Measurements from ENCODE around the gene ABHD4. TPM values are rescaled to one million over a fixed set of nuclear protein-coding genes. Genes with fewer than 3 reads are reported as not detected.
"Not testable (repeated sequence)": the region's sequence is repeated elsewhere in the genome, so short reads cannot be mapped to it uniquely, and the experiment has no call there.

ABHD4 gene
- total and polyA plus RNA-seq, 4 donors = 18.7 to 75.1 (median 47.9) TPM

DNA sequence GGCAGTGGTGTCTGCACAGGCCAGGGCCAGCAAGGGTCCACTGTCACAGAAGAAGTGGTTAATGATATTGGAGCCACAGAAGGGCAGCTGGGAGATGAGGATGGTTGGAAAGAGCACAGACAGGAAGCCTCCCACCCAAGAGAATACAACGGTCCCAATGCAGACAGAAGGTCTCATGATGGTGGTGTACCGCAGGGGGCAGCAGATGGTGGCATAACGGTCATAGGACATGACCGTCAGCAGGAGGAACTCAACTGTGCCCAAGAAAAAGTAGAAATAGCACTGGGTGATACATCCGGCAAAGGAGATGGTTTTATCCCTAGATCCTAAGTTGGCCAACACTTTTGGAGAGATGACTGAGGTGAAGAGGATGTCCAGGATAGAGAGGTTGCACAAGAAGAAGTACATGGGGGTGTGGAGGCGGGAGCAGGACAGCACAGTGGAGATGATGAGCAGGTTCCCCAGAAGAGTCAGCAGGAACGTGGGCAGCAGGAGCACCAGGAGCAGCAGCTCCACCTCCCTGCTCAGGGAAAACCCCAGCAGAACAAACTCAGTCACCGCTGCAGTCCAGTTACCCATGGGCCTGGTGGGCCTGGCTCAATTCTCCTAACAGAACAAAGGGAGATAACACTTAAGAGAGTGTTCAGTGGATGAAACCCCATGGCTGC, 36.3 kb downstream of the ABHD4 start:
- Histone ChIP-seq H3K36me3 (ENCODE audit: control insufficient read depth, insufficient read depth, low read length) (no peaks in the 10 kb centered on the region), H3K4me3 (ENCODE audit: low read depth, low read length) (no peak overlapping the region), H3K9me3 (ENCODE audit: control insufficient read depth, insufficient read depth, low read length) (no peaks in the 10 kb centered on the region), H3K4me1 (ENCODE audit: control insufficient read depth, insufficient read depth, low read length) (no peaks in the 10 kb centered on the region), H3K27me3 (ENCODE audit: control insufficient read depth, insufficient read depth, low read length) (no peaks in the 10 kb centered on the region), H3K27ac (ENCODE audit: low read depth, low read length) (no peak overlapping the region)
- DNase-seq (ENCODE audit: low read depth in 4 of 6, low spot score in 6 of 6) = no peak
- WGBS (ENCODE audit: insufficient coverage) = 83% methylated on average over 6 of the region's 8 CpGs

DNA sequence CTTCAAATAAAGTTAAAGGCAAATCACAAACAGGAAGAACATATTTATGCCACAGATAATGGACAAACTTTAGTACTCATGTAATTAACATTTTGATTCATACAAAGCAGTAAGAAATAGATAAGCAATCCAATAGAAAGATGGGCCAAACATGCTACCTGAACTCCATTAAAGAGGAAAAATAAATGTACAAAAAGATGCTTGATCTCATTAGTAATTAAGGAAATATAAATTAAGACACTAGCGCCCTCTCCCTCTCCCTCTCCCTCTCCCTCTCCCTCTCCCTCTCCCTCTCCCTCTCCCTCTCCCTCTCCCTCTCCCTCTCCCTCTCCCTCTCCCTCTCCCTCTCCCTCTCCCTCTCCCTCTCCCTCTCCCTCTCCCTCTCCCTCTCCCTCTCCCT, 37.9 kb downstream of the ABHD4 start:
- not testable (repeated sequence) for H3K27me3 ChIP-seq (ENCODE audit: control insufficient read depth, insufficient read depth, low read length); H3K36me3 ChIP-seq (ENCODE audit: control insufficient read depth, insufficient read depth, low read length); H3K4me1 ChIP-seq (ENCODE audit: control insufficient read depth, insufficient read depth, low read length); H3K27ac ChIP-seq (ENCODE audit: low read depth, low read length); H3K9me3 ChIP-seq (ENCODE audit: control insufficient read depth, insufficient read depth, low read length); H3K4me3 ChIP-seq (ENCODE audit: low read depth, low read length); DNase-seq (ENCODE audit: low read depth in 4 of 6, low spot score in 6 of 6)
- WGBS (ENCODE audit: insufficient coverage) = no CpG with 5 or more reads among the region's 1 CpG

DNA sequence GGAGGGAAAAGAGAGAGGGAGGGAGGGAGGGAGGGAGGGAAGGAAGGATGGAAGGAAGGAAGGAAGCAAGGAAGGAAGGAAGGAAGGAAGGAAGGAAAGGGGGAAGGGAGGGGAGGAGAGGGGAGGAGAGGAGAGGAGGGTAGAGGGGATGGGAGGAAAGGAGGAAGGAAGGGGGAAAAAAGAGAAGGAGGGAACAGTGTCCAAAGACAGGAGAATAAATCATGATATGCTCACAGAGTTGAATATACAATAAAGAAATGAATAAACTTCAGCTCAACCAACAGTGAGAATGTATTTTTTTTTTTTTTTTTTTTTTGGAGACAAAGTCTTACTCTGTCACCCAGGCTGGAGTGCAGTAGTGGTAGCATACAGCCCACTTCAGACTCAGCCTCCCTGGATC, 42.1 kb downstream of the ABHD4 start:
- Histone ChIP-seq H3K9me3 (ENCODE audit: control insufficient read depth, insufficient read depth, low read length) (no peaks in the 10 kb centered on the region), H3K4me1 (ENCODE audit: control insufficient read depth, insufficient read depth, low read length) (no peaks in the 10 kb centered on the region), H3K27ac (ENCODE audit: low read depth, low read length) (no peak overlapping the region), H3K36me3 (ENCODE audit: control insufficient read depth, insufficient read depth, low read length) (no peaks in the 10 kb centered on the region), H3K4me3 (ENCODE audit: low read depth, low read length) (no peak overlapping the region), H3K27me3 (ENCODE audit: control insufficient read depth, insufficient read depth, low read length) (no peaks in the 10 kb centered on the region)
- no peak for DNase-seq (ENCODE audit: low read depth in 4 of 6, low spot score in 6 of 6)

DNA sequence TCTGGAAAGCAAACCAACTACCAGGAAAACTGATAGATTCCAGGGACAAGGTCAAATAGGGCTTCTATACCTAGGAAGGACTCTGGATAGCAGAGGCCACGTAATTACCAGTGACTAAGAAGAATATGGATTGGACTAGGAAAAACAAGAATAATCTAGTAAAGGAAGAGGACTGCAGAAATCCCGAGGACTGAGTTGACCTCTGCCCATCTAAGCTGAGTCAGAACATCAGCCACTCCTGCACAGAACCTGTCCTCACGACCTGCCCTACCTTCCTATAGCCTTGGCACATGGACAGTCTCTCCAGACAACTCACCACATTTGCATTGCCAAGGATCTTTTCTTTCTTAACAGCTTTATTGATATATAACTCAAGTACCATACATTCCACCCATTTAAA, 43.7 kb downstream of the ABHD4 start:
- WGBS (ENCODE audit: insufficient coverage) = 72% methylated on average over 3 of the region's 3 CpGs
- no peaks in the 10 kb centered on the region for H3K9me3 ChIP-seq (ENCODE audit: control insufficient read depth, insufficient read depth, low read length)
- no peaks in the 10 kb centered on the region for H3K4me1 ChIP-seq (ENCODE audit: control insufficient read depth, insufficient read depth, low read length)
- no peaks in the 10 kb centered on the region for H3K27me3 ChIP-seq (ENCODE audit: control insufficient read depth, insufficient read depth, low read length)
- no peak overlapping the region for H3K4me3 ChIP-seq (ENCODE audit: low read depth, low read length)
- no peaks in the 10 kb centered on the region for H3K36me3 ChIP-seq (ENCODE audit: control insufficient read depth, insufficient read depth, low read length)
- no peak overlapping the region for H3K27ac ChIP-seq (ENCODE audit: low read depth, low read length)
- no peak for DNase-seq (ENCODE audit: low read depth in 4 of 6, low spot score in 6 of 6)

DNA sequence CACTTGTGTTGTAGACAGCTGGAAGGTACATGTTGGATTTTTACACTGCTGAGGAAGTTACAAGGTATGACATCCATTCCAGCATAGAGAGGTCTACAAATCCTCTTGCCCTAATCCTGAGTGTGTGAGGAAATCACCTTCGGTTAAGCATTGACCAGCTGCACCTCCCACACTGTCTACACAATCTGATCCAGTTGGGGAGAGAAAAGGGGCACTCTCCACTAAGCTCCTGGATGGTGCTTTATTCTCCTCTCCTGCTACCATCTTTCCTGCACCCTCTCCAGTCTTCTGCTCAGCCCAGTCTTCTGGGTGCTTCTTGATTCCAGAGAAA, 46.2 kb downstream of the ABHD4 start, which contains the start of gene OR6J1:
Gene OR6J1, minus strand, starts transcription at position 48 of the 331 bp plus-strand sequence. CDS start 9,541 bp downstream, outside the sequence.
- H3K27ac ChIP-seq (ENCODE audit: low read depth, low read length) = no peak within 1 kb of the TSS
- no peak for DNase-seq (ENCODE audit: low read depth in 4 of 6, low spot score in 6 of 6)
- no peak within 1 kb of the TSS for H3K4me3 ChIP-seq (ENCODE audit: low read depth, low read length)
- no CpG with 5 or more reads among the region's 1 CpG for WGBS (ENCODE audit: insufficient coverage)
- no peaks in the 10 kb centered on the region for H3K4me1 ChIP-seq (ENCODE audit: control insufficient read depth, insufficient read depth, low read length)
- H3K36me3 ChIP-seq (ENCODE audit: control insufficient read depth, insufficient read depth, low read length) = no peaks in the 10 kb centered on the region
- no peaks in the 10 kb centered on the region for H3K9me3 ChIP-seq (ENCODE audit: control insufficient read depth, insufficient read depth, low read length)
- no peaks in the 10 kb centered on the region for H3K27me3 ChIP-seq (ENCODE audit: control insufficient read depth, insufficient read depth, low read length)

DNA sequence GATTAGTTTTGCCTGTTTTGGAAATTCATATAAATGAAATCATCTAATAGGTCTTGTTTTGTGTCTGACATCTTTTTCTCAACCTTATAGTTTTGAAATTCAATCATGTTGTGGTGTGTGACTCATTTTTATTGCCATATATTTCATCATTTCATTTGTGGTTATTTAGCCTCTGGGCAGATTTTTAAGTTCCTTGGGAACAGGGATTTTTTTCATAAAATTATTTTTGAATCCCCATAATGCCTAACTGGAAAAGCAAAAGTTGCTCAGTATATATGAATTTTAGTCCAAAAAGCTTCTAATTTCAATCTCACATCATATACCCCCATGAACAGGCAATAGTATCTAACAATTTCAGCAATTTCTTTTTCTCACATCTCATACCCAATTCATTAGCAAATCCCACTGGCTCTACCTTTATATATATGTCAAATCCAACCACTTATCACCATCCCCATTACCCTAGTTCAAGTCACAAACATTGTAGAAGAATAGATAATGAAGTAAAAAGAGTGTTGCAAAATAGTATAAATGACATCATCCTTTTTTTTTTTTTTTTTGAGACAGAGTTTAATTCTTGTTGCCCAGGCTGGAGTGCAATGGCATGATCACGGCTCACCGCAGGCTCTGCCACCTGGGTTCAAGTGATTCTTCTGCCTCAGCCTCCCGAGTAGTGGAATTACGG, 48.6 kb downstream of the ABHD4 start:
- Histone ChIP-seq H3K36me3 (ENCODE audit: control insufficient read depth, insufficient read depth, low read length) (no peaks in the 10 kb centered on the region), H3K9me3 (ENCODE audit: control insufficient read depth, insufficient read depth, low read length) (no peaks in the 10 kb centered on the region), H3K4me1 (ENCODE audit: control insufficient read depth, insufficient read depth, low read length) (no peaks in the 10 kb centered on the region), H3K27me3 (ENCODE audit: control insufficient read depth, insufficient read depth, low read length) (no peaks in the 10 kb centered on the region), H3K4me3 (ENCODE audit: low read depth, low read length) (no peak overlapping the region), H3K27ac (ENCODE audit: low read depth, low read length) (no peak overlapping the region)
- WGBS (ENCODE audit: insufficient coverage) = no CpG with 5 or more reads among the region's 4 CpGs
- no peak for DNase-seq (ENCODE audit: low read depth in 4 of 6, low spot score in 6 of 6)

DNA sequence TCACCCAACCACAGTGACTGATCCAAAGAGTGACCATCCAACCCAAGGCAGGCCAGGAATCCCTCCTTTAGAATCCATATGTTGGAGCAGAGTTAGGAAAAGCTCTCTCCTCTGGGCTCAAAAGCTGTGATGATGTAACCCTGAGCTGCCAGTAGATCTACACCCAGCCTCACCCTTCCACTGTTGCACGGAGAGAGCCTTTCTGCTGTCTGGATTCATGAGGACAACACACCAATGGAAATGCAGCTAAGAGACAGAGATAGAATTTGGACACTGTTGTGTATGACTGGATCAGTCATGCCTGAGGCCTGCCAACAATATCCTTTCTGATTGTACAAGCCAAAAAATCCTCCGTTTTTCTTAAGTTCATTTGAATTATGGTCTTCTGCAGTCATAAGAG, 50.4 kb downstream of the ABHD4 start:
- no peaks in the 10 kb centered on the region for H3K36me3 ChIP-seq (ENCODE audit: control insufficient read depth, insufficient read depth, low read length)
- no peak for DNase-seq (ENCODE audit: low read depth in 4 of 6, low spot score in 6 of 6)
- H3K27ac ChIP-seq (ENCODE audit: low read depth, low read length) = no peak overlapping the region
- H3K4me1 ChIP-seq (ENCODE audit: control insufficient read depth, insufficient read depth, low read length) = no peaks in the 10 kb centered on the region
- no peak overlapping the region for H3K4me3 ChIP-seq (ENCODE audit: low read depth, low read length)
- no peaks in the 10 kb centered on the region for H3K9me3 ChIP-seq (ENCODE audit: control insufficient read depth, insufficient read depth, low read length)
- no CpG with 5 or more reads among the region's 2 CpGs for WGBS (ENCODE audit: insufficient coverage)
- H3K27me3 ChIP-seq (ENCODE audit: control insufficient read depth, insufficient read depth, low read length) = no peaks in the 10 kb centered on the region

DNA sequence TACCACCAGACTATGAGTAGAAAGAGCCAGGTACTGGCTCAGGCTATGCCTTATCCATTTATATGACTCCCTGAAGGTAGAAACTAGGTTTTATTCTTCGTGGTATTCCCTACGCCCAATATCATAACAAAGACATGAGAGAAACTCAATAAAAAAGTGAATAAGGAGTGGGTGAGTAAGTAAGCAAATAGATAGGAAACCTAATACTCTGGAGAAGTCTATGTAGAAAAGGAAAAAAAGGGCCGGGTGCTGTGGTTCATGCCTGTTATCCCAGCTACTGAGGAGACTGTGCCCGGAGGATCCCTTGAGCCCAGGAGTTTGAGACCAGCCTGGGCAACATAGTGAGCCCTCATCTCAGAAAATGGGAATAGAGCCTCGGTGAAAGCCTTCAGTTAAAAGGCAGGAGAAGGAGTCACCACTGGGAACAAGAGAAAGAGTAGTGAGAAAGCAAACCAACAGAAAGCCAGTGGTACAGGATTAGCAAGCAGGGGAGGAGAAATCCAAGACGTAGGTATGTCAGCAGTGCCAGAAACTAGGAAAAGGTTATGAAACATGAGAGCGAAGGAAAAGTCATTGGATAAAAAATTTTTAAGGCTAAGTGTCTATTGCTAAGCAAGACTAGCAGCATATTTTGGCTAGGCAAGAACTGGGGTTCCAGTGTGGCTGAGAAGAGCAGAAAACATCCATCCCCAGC, 52.1 kb downstream of the ABHD4 start:
- H3K27me3 ChIP-seq (ENCODE audit: control insufficient read depth, insufficient read depth, low read length) = no peaks in the 10 kb centered on the region
- H3K4me3 ChIP-seq (ENCODE audit: low read depth, low read length) = no peak overlapping the region
- WGBS (ENCODE audit: insufficient coverage) = 79% methylated on average over 5 of the region's 7 CpGs
- H3K9me3 ChIP-seq (ENCODE audit: control insufficient read depth, insufficient read depth, low read length) = no peaks in the 10 kb centered on the region
- no peak overlapping the region for H3K27ac ChIP-seq (ENCODE audit: low read depth, low read length)
- no peaks in the 10 kb centered on the region for H3K4me1 ChIP-seq (ENCODE audit: control insufficient read depth, insufficient read depth, low read length)
- no peaks in the 10 kb centered on the region for H3K36me3 ChIP-seq (ENCODE audit: control insufficient read depth, insufficient read depth, low read length)
- DNase-seq (ENCODE audit: low read depth in 4 of 6, low spot score in 6 of 6) = no peak

DNA sequence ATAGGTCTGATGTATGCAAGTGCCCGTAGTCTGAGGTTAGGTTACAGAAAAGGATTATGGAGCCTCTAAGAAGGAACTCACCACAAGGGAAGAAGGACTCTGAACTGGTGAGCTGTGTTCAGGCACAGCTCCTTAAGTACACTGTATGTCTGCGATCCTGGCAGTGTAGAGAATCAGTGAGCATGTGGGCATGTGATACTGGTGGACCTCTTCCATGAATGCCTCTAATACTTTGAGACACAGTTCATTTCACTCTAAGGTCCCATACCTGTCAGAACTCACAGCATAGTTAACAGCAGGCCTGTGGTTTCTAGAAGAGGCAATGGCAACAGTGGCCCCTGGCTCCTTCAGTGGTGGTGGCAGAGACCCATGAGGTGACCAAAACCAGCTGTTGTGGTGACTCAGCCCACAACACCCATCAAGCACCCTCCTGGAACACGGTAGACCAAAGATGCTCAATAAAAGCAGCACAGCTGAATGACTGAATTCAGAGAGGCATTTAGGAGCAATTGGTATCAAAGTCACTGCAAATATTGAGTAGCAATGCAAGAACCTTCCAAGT, 52.9 kb downstream of the ABHD4 start:
- H3K27me3 ChIP-seq (ENCODE audit: control insufficient read depth, insufficient read depth, low read length) = no peaks in the 10 kb centered on the region
- H3K36me3 ChIP-seq (ENCODE audit: control insufficient read depth, insufficient read depth, low read length) = no peaks in the 10 kb centered on the region
- H3K4me1 ChIP-seq (ENCODE audit: control insufficient read depth, insufficient read depth, low read length) = no peaks in the 10 kb centered on the region
- H3K9me3 ChIP-seq (ENCODE audit: control insufficient read depth, insufficient read depth, low read length) = no peaks in the 10 kb centered on the region
- no peak for DNase-seq (ENCODE audit: low read depth in 4 of 6, low spot score in 6 of 6)
- H3K27ac ChIP-seq (ENCODE audit: low read depth, low read length) = no peak overlapping the region
- 71% methylated on average over 1 of the region's 3 CpGs for WGBS (ENCODE audit: insufficient coverage)
- H3K4me3 ChIP-seq (ENCODE audit: low read depth, low read length) = no peak overlapping the region
